ENCODE data around the gene SDR39U1.

The SDR39U1 gene

GRCh38 chr14:24437020-24437735 lies 5.4 kb downstream of the SDR39U1 start:
- DNase-seq (ENCODE audit: low spot score) = peak; percentile 4
- TF ChIP-seq, protein P1, sequence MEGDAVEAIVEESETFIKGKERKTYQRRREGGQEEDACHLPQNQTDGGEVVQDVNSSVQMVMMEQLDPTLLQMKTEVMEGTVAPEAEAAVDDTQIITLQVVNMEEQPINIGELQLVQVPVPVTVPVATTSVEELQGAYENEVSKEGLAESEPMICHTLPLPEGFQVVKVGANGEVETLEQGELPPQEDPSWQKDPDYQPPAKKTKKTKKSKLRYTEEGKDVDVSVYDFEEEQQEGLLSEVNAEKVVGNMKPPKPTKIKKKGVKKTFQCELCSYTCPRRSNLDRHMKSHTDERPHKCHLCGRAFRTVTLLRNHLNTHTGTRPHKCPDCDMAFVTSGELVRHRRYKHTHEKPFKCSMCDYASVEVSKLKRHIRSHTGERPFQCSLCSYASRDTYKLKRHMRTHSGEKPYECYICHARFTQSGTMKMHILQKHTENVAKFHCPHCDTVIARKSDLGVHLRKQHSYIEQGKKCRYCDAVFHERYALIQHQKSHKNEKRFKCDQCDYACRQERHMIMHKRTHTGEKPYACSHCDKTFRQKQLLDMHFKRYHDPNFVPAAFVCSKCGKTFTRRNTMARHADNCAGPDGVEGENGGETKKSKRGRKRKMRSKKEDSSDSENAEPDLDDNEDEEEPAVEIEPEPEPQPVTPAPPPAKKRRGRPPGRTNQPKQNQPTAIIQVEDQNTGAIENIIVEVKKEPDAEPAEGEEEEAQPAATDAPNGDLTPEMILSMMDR (IDR thresholded peaks at IDR 0.05; ENCODE audit: extremely low read depth, insufficient read depth, missing control alignments) = no peak
- in situ Hi-C loops (cut with MboI; ENCODE audit: low pct_unique_long_range_greater_than_20kb, low sequenced_read_pairs, unreplicated experiment) = loop anchor here (5.0 kb wide), 1 partner anchor 105 kb away; no protein-coding TSS in a partner anchor

GRCh38 chr14:24436355-24437019 lies 6.1 kb downstream of the SDR39U1 start:
- in situ Hi-C loops (cut with MboI; ENCODE audit: low pct_unique_long_range_greater_than_20kb, low sequenced_read_pairs, unreplicated experiment) = loop anchor here (5.0 kb wide), 1 partner anchor 104 kb away; no protein-coding TSS in a partner anchor
- TF ChIP-seq, protein P1 (IDR thresholded peaks at IDR 0.05; ENCODE audit: extremely low read depth, insufficient read depth, missing control alignments) = peak; percentile 75
- DNase-seq (ENCODE audit: low spot score) = peak; percentile 76

GRCh38 chr14:24435998-24436354 lies 6.6 kb downstream of the SDR39U1 start:
- in situ Hi-C loops (cut with MboI; ENCODE audit: low pct_unique_long_range_greater_than_20kb, low sequenced_read_pairs, unreplicated experiment) = loop anchor here (5.0 kb wide), 1 partner anchor 104 kb away; no protein-coding TSS in a partner anchor
- TF ChIP-seq, protein P1 (IDR thresholded peaks at IDR 0.05; ENCODE audit: extremely low read depth, insufficient read depth, missing control alignments) = no peak
- DNase-seq (ENCODE audit: low spot score) = no peak

DNA sequence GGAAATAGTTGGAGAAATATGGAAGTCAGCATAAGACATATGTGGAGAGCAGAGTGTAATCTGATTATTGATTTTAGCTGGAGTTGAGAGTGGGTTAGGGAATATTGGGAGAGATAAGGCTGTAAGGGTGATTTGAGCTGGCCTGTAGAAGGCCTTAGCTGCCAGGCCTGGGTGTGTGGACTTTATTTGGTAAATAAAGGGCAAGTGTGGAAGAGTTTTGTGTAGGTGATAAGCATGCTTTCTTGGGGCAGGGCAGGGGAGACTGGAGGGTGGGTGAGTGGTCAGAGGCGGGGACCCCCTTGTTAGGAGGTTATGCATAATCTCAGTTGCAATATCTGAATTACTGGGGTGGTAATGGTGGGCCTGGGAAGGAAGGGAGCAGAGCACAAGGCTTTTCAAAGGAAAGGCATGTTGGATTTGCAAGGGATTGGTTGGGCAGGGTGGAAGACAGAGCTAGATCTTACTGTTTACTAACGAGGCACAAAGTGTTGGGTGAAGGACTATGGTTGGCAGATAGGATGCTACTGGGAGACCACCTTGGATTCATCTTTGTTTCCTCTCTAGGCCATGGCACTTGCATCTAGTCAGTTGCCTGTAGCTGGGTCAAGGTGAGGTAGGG lies 7.3 kb downstream of the SDR39U1 start:
- in situ Hi-C loops (cut with MboI; ENCODE audit: low pct_unique_long_range_greater_than_20kb, low sequenced_read_pairs, unreplicated experiment) = loop anchor here (5.0 kb wide), 1 partner anchor 103 kb away; no protein-coding TSS in a partner anchor
- peak; percentile 4 for DNase-seq (ENCODE audit: low spot score)
- TF ChIP-seq, protein P1 (IDR thresholded peaks at IDR 0.05; ENCODE audit: extremely low read depth, insufficient read depth, missing control alignments) = no peak

- DNase-seq (ENCODE audit: low spot score) = no peak
- TF ChIP-seq, protein P1 (IDR thresholded peaks at IDR 0.05; ENCODE audit: extremely low read depth, insufficient read depth, missing control alignments) = no peak
- in situ Hi-C loops (cut with MboI; ENCODE audit: low pct_unique_long_range_greater_than_20kb, low sequenced_read_pairs, unreplicated experiment) = loop anchor here (5.0 kb wide), 1 partner anchor 102 kb away; no protein-coding TSS in a partner anchor
Observed at GRCh38 chr14:24434676-24435075, 7.9 kb downstream of the SDR39U1 start.

DNA sequence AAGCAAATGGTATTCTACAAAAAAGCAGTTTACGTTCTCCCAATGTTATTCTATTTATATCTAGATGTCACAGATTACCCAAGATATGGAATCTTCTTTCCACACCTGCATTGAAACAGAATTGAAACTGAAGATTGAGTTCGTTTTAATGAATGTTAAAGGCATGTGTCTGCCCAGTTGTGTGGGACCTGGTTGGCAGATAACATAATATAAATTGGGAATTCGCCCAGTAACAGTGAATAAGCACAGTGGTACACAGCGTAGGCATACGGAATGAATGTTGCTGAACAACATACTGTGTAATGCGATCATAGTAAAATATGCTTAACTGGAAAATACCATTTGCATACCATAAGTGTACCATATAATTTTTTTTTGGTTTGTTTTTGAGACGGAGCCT lies 8.5 kb downstream of the SDR39U1 start:
- in situ Hi-C loops (cut with MboI; ENCODE audit: low pct_unique_long_range_greater_than_20kb, low sequenced_read_pairs, unreplicated experiment) = no loop called here
- no peak for DNase-seq (ENCODE audit: low spot score)
- TF ChIP-seq, protein P1 (IDR thresholded peaks at IDR 0.05; ENCODE audit: extremely low read depth, insufficient read depth, missing control alignments) = no peak
